Stimulated activated naive CD8-positive, alpha-beta T cell treated with anti-CD3 and anti-CD28 coated beads, Interleukin-15, Interleukin-2, amounts not matched to agents 100 ng/mL and 50 ng/mL, for 24 hours (primary cell): ENCODE measurements around the gene RFX6.

Experiments used
- H3K27ac Mint-ChIP-seq: one replicate; pipeline ENCODE4 v1.8.0; 2021; ENCODE audit warnings: mild to moderate bottlenecking, mixed read lengths
- H3K27me3 Mint-ChIP-seq: one replicate; pipeline ENCODE4 v1.8.0; 2021; ENCODE audit warnings: mixed read lengths
- H3K36me3 Mint-ChIP-seq: one replicate; pipeline ENCODE4 v1.8.0; 2021; ENCODE audit warnings: low read depth, mixed read lengths
- H3K4me1 Mint-ChIP-seq: one replicate; pipeline ENCODE4 v1.8.0; 2021; ENCODE audit warnings: low read depth, mixed read lengths
- H3K4me3 Mint-ChIP-seq: one replicate; pipeline ENCODE4 v1.8.0; 2021; ENCODE audit warnings: mild to moderate bottlenecking, mixed read lengths
- H3K9me3 Mint-ChIP-seq: one replicate; pipeline ENCODE4 v1.8.0; 2021; ENCODE audit warnings: mixed read lengths

The RFX6 gene

GRCh38 chr6:116931456-116931855 lies 54.4 kb downstream of the RFX6 start:
- Mint-ChIP-seq H3K36me3 (no peaks in the 10 kb centered on the region), H3K27ac (no peak overlapping the region), H3K4me1 (no peaks in the 10 kb centered on the region), H3K9me3 (no peaks in the 10 kb centered on the region), H3K27me3 (no peaks in the 10 kb centered on the region), H3K4me3 (no peak overlapping the region)

GRCh38 chr6:116932496-116932895 lies 55.5 kb downstream of the RFX6 start:
- Mint-ChIP-seq H3K9me3 (no peaks in the 10 kb centered on the region), H3K36me3 (no peaks in the 10 kb centered on the region), H3K27me3 (no peaks in the 10 kb centered on the region), H3K27ac (no peak overlapping the region), H3K4me1 (no peaks in the 10 kb centered on the region), H3K4me3 (no peak overlapping the region)

- Mint-ChIP-seq H3K4me1 (no peaks in the 10 kb centered on the region), H3K27me3 (no peaks in the 10 kb centered on the region), H3K36me3 (no peaks in the 10 kb centered on the region), H3K4me3 (no peak overlapping the region), H3K9me3 (no peaks in the 10 kb centered on the region), H3K27ac (no peak overlapping the region)
Measured at GRCh38 chr6:116933485-116933884, 56.4 kb downstream of the RFX6 start.

GRCh38 chr6:116938305-116938704 lies 61.3 kb downstream of the RFX6 start:
- no peaks in the 10 kb centered on the region for H3K27me3 Mint-ChIP-seq
- no peak overlapping the region for H3K4me3 Mint-ChIP-seq
- no peak overlapping the region for H3K27ac Mint-ChIP-seq
- H3K36me3 Mint-ChIP-seq, result no peaks in the 10 kb centered on the region
- H3K4me1 Mint-ChIP-seq, result no peaks in the 10 kb centered on the region
- no peaks in the 10 kb centered on the region for H3K9me3 Mint-ChIP-seq

GRCh38 chr6:116941727-116942126 lies 64.7 kb downstream of the RFX6 start:
- Mint-ChIP-seq H3K27ac (no peak overlapping the region), H3K4me3 (no peak overlapping the region), H3K4me1 (no peaks in the 10 kb centered on the region), H3K36me3 (no peaks in the 10 kb centered on the region), H3K9me3 (no peaks in the 10 kb centered on the region), H3K27me3 (no peaks in the 10 kb centered on the region)

GRCh38 chr6:116945809-116946208 lies 68.8 kb downstream of the RFX6 start:
- H3K4me3 Mint-ChIP-seq, result no peak overlapping the region
- H3K4me1 Mint-ChIP-seq, result no peaks in the 10 kb centered on the region
- H3K27ac Mint-ChIP-seq, result no peak overlapping the region
- H3K27me3 Mint-ChIP-seq, result no peaks in the 10 kb centered on the region
- no peaks in the 10 kb centered on the region for H3K9me3 Mint-ChIP-seq
- no peaks in the 10 kb centered on the region for H3K36me3 Mint-ChIP-seq

- Mint-ChIP-seq H3K36me3 (no peaks in the 10 kb centered on the region), H3K27me3 (no peaks in the 10 kb centered on the region), H3K4me3 (no peak overlapping the region), H3K9me3 (no peaks in the 10 kb centered on the region), H3K27ac (no peak overlapping the region), H3K4me1 (no peaks in the 10 kb centered on the region)
Measured at GRCh38 chr6:116948533-116949304, 71.7 kb downstream of the RFX6 start.

GRCh38 chr6:116949964-116950363 lies 72.9 kb downstream of the RFX6 start:
- Mint-ChIP-seq H3K27me3 (no peaks in the 10 kb centered on the region), H3K4me3 (no peak overlapping the region), H3K36me3 (no peaks in the 10 kb centered on the region), H3K4me1 (no peaks in the 10 kb centered on the region), H3K9me3 (no peaks in the 10 kb centered on the region), H3K27ac (no peak overlapping the region)

GRCh38 chr6:116954335-116954734 lies 77.3 kb downstream of the RFX6 start:
- Mint-ChIP-seq H3K27ac (no peak overlapping the region), H3K9me3 (no peaks in the 10 kb centered on the region), H3K4me1 (no peaks in the 10 kb centered on the region), H3K27me3 (peaks cover 5% of the 10 kb centered on the region), H3K36me3 (no peaks in the 10 kb centered on the region), H3K4me3 (no peak overlapping the region)

- H3K9me3 Mint-ChIP-seq, result no peaks in the 10 kb centered on the region
- no peak overlapping the region for H3K4me3 Mint-ChIP-seq
- H3K4me1 Mint-ChIP-seq, result no peaks in the 10 kb centered on the region
- no peaks in the 10 kb centered on the region for H3K36me3 Mint-ChIP-seq
- no peak overlapping the region for H3K27ac Mint-ChIP-seq
- peaks cover 5% of the 10 kb centered on the region for H3K27me3 Mint-ChIP-seq
Measured at GRCh38 chr6:116954938-116955337, 77.9 kb downstream of the RFX6 start.

- no peaks in the 10 kb centered on the region for H3K9me3 Mint-ChIP-seq
- peaks cover 5% of the 10 kb centered on the region for H3K27me3 Mint-ChIP-seq
- no peak overlapping the region for H3K27ac Mint-ChIP-seq
Measured at GRCh38 chr6:116955773-116956172, 78.7 kb downstream of the RFX6 start.

GRCh38 chr6:116963972-116964371 lies 86.9 kb downstream of the RFX6 start:
- Mint-ChIP-seq H3K4me3 (no peak overlapping the region), H3K27ac (no peak overlapping the region), H3K36me3 (no peaks in the 10 kb centered on the region), H3K9me3 (no peaks in the 10 kb centered on the region), H3K27me3 (peaks cover 9% of the 10 kb centered on the region), H3K4me1 (no peaks in the 10 kb centered on the region)

More at GRCh38 chr6:116955773-116956172, 78.7 kb downstream of the RFX6 start:
- H3K4me1 Mint-ChIP-seq, result no peaks in the 10 kb centered on the region
- H3K36me3 Mint-ChIP-seq, result no peaks in the 10 kb centered on the region
- H3K4me3 Mint-ChIP-seq, result no peak overlapping the region

- Mint-ChIP-seq H3K36me3 (no peaks in the 10 kb centered on the region), H3K27ac (no peak overlapping the region), H3K9me3 (no peaks in the 10 kb centered on the region), H3K27me3 (peaks cover 12% of the 10 kb centered on the region), H3K4me1 (no peaks in the 10 kb centered on the region), H3K4me3 (no peak overlapping the region)
Measured at GRCh38 chr6:116966675-116967576, 89.9 kb downstream of the RFX6 start.

- no peaks in the 10 kb centered on the region for H3K36me3 Mint-ChIP-seq
- H3K27me3 Mint-ChIP-seq, result peaks cover 4% of the 10 kb centered on the region
- no peak overlapping the region for H3K4me3 Mint-ChIP-seq
- H3K9me3 Mint-ChIP-seq, result no peaks in the 10 kb centered on the region
- no peak overlapping the region for H3K27ac Mint-ChIP-seq
- no peaks in the 10 kb centered on the region for H3K4me1 Mint-ChIP-seq
Measured at GRCh38 chr6:116969211-116969863, 92.3 kb downstream of the RFX6 start.

GRCh38 chr6:116971959-116972358 lies 94.9 kb downstream of the RFX6 start:
- Mint-ChIP-seq H3K4me1 (no peaks in the 10 kb centered on the region), H3K9me3 (no peaks in the 10 kb centered on the region), H3K4me3 (no peak overlapping the region), H3K27me3 (peaks cover 4% of the 10 kb centered on the region), H3K36me3 (no peaks in the 10 kb centered on the region), H3K27ac (no peak overlapping the region)
